Heart left ventricle (tissue), 13 donors: ENCODE results near the gene PMVK.

ENCODE experiments used
- CTCF ChIP-seq, 12 donors: fragments of 200-600 bp; sonication (generic) in 4 of 12; IDR thresholded peaks; one replicate each; pipeline versions ENCODE4 v1.5.0 to v1.8.0; 2018 to 2022; ENCODE audit warnings: antibody characterized with exemption in 12 of 12, mild to moderate bottlenecking in 5 of 12
- POLR2A ChIP-seq, 2 donors: fragments of 450-650 bp; IDR thresholded peaks; one replicate each; pipeline ENCODE4 v1.6.1; 2017; ENCODE audit warnings: antibody characterized with exemption in 2 of 2, mild to moderate bottlenecking in 2 of 2, moderate library complexity in 2 of 2
- donor health status: ischemic (EF 13 %, LVEDD 7.1; RV severe dilation, severe dysfunction).
- donor health status: DM: no; HTN: yes; CAD: no.
- donor health status: DM: no; HTN: no; CAD: no.
- donor health status: ischemic (EF 25% LVEDD 6.9; RV normal size, moderate dysfunction).
- donor health status: ischemic (EF 25% LVEDD 5.7; RV mildly dilated, moderate dysfunction).
- donor health status: ischemic (EF 35%, LVEDD 5.7; RV mildly dilated, moderate dysfunction).
- donor health status: nonischemic (EF 11% LVEDD 7.7; RV severe dilation, severe dysfunction).
- donor health status: DM: yes; HTN: yes; CAD: no.
- donor health status: PGD.
- donor health status: ischemic (EF 29% LVEDD 5.4; RV normal size, mild dysfunction).
- donor health status: nonischemic (EF 23%, LVEDD 6.1; RV moderate dilation, normal function).

GRCh38 chr1:154941333-154942013 is 5.0 kb upstream of the PMVK start:
- TF ChIP-seq CTCF (IDR thresholded peaks at IDR 0.05) (no peak), POLR2A (IDR thresholded peaks at IDR 0.05) (no peak)
